ENCODE data around the gene ZDHHC14.
"Not testable (repeated sequence)": the region's sequence is repeated elsewhere in the genome, so short reads cannot be mapped to it uniquely, and the experiment has no call there.

ZDHHC14 gene

GRCh38 chr6:157586476-157587126 lies 205.6 kb downstream of the ZDHHC14 start:
- Histone ChIP-seq H3K27ac (ENCODE audit: poor library complexity, severe bottlenecking) (no peak overlapping the region), H3K27me3 (ENCODE audit: insufficient read depth, poor library complexity, severe bottlenecking) (no peaks in the 10 kb centered on the region), H3K4me3 (ENCODE audit: severe bottlenecking) (no peak overlapping the region), H3K36me3 (ENCODE audit: low read depth) (no peaks in the 10 kb centered on the region), H3K9me3 (ENCODE audit: severe bottlenecking) (peaks cover 6% of the 10 kb centered on the region), H3K4me1 (ENCODE audit: insufficient read depth, poor library complexity, severe bottlenecking) (no peaks in the 10 kb centered on the region)
- TF ChIP-seq, protein P1, sequence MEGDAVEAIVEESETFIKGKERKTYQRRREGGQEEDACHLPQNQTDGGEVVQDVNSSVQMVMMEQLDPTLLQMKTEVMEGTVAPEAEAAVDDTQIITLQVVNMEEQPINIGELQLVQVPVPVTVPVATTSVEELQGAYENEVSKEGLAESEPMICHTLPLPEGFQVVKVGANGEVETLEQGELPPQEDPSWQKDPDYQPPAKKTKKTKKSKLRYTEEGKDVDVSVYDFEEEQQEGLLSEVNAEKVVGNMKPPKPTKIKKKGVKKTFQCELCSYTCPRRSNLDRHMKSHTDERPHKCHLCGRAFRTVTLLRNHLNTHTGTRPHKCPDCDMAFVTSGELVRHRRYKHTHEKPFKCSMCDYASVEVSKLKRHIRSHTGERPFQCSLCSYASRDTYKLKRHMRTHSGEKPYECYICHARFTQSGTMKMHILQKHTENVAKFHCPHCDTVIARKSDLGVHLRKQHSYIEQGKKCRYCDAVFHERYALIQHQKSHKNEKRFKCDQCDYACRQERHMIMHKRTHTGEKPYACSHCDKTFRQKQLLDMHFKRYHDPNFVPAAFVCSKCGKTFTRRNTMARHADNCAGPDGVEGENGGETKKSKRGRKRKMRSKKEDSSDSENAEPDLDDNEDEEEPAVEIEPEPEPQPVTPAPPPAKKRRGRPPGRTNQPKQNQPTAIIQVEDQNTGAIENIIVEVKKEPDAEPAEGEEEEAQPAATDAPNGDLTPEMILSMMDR (IDR thresholded peaks at IDR 0.05; ENCODE audit: poor library complexity, severe bottlenecking), result no peak
- DNase-seq (ENCODE audit: low spot score) (no peak), ATAC-seq (ENCODE audit: low read depth) (no peak)

- Histone ChIP-seq H3K4me1 (ENCODE audit: insufficient read depth, poor library complexity, severe bottlenecking) (no peaks in the 10 kb centered on the region), H3K36me3 (ENCODE audit: low read depth) (no peaks in the 10 kb centered on the region), H3K27me3 (ENCODE audit: insufficient read depth, poor library complexity, severe bottlenecking) (no peaks in the 10 kb centered on the region), H3K4me3 (ENCODE audit: severe bottlenecking) (no peak overlapping the region), H3K27ac (ENCODE audit: poor library complexity, severe bottlenecking) (no peak overlapping the region), H3K9me3 (ENCODE audit: severe bottlenecking) (peaks cover 6% of the 10 kb centered on the region)
- ATAC-seq (ENCODE audit: low read depth) (no peak), DNase-seq (ENCODE audit: low spot score) (no peak)
- TF ChIP-seq, protein P1 (IDR thresholded peaks at IDR 0.05; ENCODE audit: poor library complexity, severe bottlenecking), result no peak
Observed at GRCh38 chr6:157587127-157587926, 206.3 kb downstream of the ZDHHC14 start.

DNA sequence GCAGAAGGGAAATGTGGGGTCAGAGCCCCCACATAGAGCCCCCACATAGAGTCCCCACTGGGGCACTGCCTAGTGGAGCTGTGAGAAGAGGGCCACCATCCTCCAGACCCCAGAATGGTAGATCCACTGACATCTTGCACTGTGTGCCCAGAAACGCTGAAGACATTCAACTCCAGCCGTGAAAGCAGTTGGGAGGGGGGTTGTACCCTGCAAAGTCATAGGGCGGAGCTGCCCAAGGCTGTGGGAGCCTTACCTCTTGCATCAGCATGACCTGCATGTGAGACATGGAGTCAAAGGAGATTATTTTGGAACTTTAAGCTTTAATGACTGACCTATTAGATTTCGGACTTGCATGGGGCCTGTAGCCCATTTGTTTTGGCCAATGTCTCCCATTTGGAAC lies 209.7 kb downstream of the ZDHHC14 start:
- not testable (repeated sequence) for H3K36me3 ChIP-seq (ENCODE audit: low read depth); H3K27me3 ChIP-seq (ENCODE audit: insufficient read depth, poor library complexity, severe bottlenecking); H3K4me3 ChIP-seq (ENCODE audit: severe bottlenecking); DNase-seq (ENCODE audit: low spot score); ATAC-seq (ENCODE audit: low read depth); H3K9me3 ChIP-seq (ENCODE audit: severe bottlenecking); H3K4me1 ChIP-seq (ENCODE audit: insufficient read depth, poor library complexity, severe bottlenecking); H3K27ac ChIP-seq (ENCODE audit: poor library complexity, severe bottlenecking)

DNA sequence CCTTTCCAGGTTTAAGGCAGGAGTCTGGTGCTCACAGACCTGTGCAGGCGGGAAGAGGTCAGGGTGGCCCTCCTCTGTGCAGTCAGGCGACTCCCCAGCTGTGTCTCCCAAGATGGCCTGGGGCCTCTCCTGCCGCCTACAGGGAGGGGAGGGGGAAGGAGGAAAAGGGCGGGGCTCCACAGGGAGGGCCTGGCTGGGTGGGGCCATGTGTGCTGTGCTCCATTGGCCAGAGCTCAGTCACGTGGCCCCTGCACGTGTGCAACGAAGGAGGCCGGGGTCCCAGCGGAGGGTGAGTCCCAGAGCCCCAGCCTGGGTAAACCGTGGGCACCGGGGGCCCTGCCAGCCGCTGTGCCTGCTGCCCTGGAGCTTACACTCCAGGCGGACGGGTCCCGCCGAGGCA lies 211.6 kb downstream of the ZDHHC14 start:
- H3K4me3 ChIP-seq (ENCODE audit: severe bottlenecking), result no peak overlapping the region
- H3K27me3 ChIP-seq (ENCODE audit: insufficient read depth, poor library complexity, severe bottlenecking), result no peaks in the 10 kb centered on the region
- no peak for DNase-seq (ENCODE audit: low spot score)
- H3K36me3 ChIP-seq (ENCODE audit: low read depth), result no peaks in the 10 kb centered on the region
- no peak for ATAC-seq (ENCODE audit: low read depth)
- TF ChIP-seq, protein P1 (IDR thresholded peaks at IDR 0.05; ENCODE audit: poor library complexity, severe bottlenecking), result no peak
- H3K9me3 ChIP-seq (ENCODE audit: severe bottlenecking), result peaks cover 6% of the 10 kb centered on the region
- H3K4me1 ChIP-seq (ENCODE audit: insufficient read depth, poor library complexity, severe bottlenecking), result no peaks in the 10 kb centered on the region
- no peak overlapping the region for H3K27ac ChIP-seq (ENCODE audit: poor library complexity, severe bottlenecking)

- DNase-seq (ENCODE audit: low spot score), result no peak
- no peak overlapping the region for H3K4me3 ChIP-seq (ENCODE audit: severe bottlenecking)
- H3K27me3 ChIP-seq (ENCODE audit: insufficient read depth, poor library complexity, severe bottlenecking), result no peaks in the 10 kb centered on the region
- no peak for ATAC-seq (ENCODE audit: low read depth)
- H3K9me3 ChIP-seq (ENCODE audit: severe bottlenecking), result peaks cover 6% of the 10 kb centered on the region
- TF ChIP-seq, protein P1 (IDR thresholded peaks at IDR 0.05; ENCODE audit: poor library complexity, severe bottlenecking), result no peak
- no peak overlapping the region for H3K27ac ChIP-seq (ENCODE audit: poor library complexity, severe bottlenecking)
- no peaks in the 10 kb centered on the region for H3K4me1 ChIP-seq (ENCODE audit: insufficient read depth, poor library complexity, severe bottlenecking)
- no peaks in the 10 kb centered on the region for H3K36me3 ChIP-seq (ENCODE audit: low read depth)
Observed at GRCh38 chr6:157592980-157593379, 212.0 kb downstream of the ZDHHC14 start.
